K562 (cell line): ENCODE data around the gene MDM1. TPM values are rescaled to one million over a fixed set of nuclear protein-coding genes. Genes with fewer than 3 reads are reported as not detected.
A peak's percentile ranks its signal among the peaks of the same experiment; 100 is the strongest.

Experiments used
- ARID1B ChIP-seq: fragments of 450-650 bp; IDR thresholded peaks from 2 replicates; pipeline ENCODE4 v1.6.1; 2016; ENCODE audit warnings: antibody characterized with exemption, mild to moderate bottlenecking, inconsistent platforms
- ATF7 ChIP-seq: fragments of 450-650 bp; IDR thresholded peaks from 2 replicates; pipeline ENCODE4 v1.7.1; 2014; ENCODE audit warnings: mild to moderate bottlenecking, moderate library complexity
- BACH1 ChIP-seq: fragments of 200-800 bp; sonication (Bioruptor generic); IDR thresholded peaks from 2 replicates; pipeline ENCODE4 v1.6.1; 2016; ENCODE audit warnings: missing genetic modification characterization, missing compliant biosample characterization
- CBX1 ChIP-seq: sonication (generic); IDR thresholded peaks from 2 replicates; pipeline ENCODE4 v1.6.1; 2016; ENCODE audit warnings: antibody characterized with exemption, low read depth, mild to moderate bottlenecking
- CBX5 ChIP-seq: IDR thresholded peaks from 2 replicates; pipeline ENCODE4 v1.6.1; 2014; ENCODE audit warnings: low read depth, borderline replicate concordance
- HMGN3 ChIP-seq: IDR thresholded peaks from 2 replicates; pipeline ENCODE4 v1.6.1; 2011; ENCODE audit warnings: borderline replicate concordance, low read depth, mild to moderate bottlenecking, mixed read lengths, low read length; ENCODE audit not compliant: insufficient read length; ENCODE audit errors: extremely low read depth
- MCM2 ChIP-seq: fragments of 450-650 bp; IDR thresholded peaks from 2 replicates; pipeline ENCODE4 v1.6.1; 2017; ENCODE audit warnings: low read depth, mild to moderate bottlenecking
- MEF2A ChIP-seq: IDR thresholded peaks from 2 replicates; pipeline ENCODE4 v1.6.1; 2011; ENCODE audit warnings: low read depth, mild to moderate bottlenecking, low read length, moderate library complexity; ENCODE audit not compliant: control insufficient read depth
- MEIS2 ChIP-seq: fragments of 450-650 bp; IDR thresholded peaks from 2 replicates; pipeline ENCODE4 v1.6.1; 2014; ENCODE audit warnings: mild to moderate bottlenecking; ENCODE audit not compliant: partially characterized antibody
- NCOR1 ChIP-seq: fragments of 450-650 bp; IDR thresholded peaks from 2 replicates; pipeline ENCODE4 v1.6.1; 2016; ENCODE audit warnings: mild to moderate bottlenecking, moderate library complexity
- PYGO2 ChIP-seq: fragments of 450-650 bp; IDR thresholded peaks from 2 replicates; pipeline ENCODE4 v1.6.1; 2016; ENCODE audit warnings: mild to moderate bottlenecking, missing genetic modification characterization, moderate library complexity, missing compliant biosample characterization
- SMAD3 ChIP-seq: fragments of 450-650 bp; formaldehyde crosslinking; conservative IDR thresholded peaks from 2 replicates; pipeline ENCODE4 v1.4.0; 2020; ENCODE audit warnings: mild to moderate bottlenecking
- SP1 ChIP-seq: sonication (generic); formaldehyde crosslinking; IDR thresholded peaks from 2 replicates; pipeline ENCODE4 v1.8.1; 2022; ENCODE audit warnings: mild to moderate bottlenecking, missing genetic modification reagents
- STAT5B ChIP-seq: fragments of 250-450 bp; sonication (Bioruptor Pico); IDR thresholded peaks from 2 replicates; pipeline ENCODE4 v1.8.0; 2021; ENCODE audit warnings: mild to moderate bottlenecking, inconsistent platforms
- TSC22D4 ChIP-seq: fragments of 450-650 bp; IDR thresholded peaks from 2 replicates; pipeline ENCODE4 v1.6.1; 2016; ENCODE audit warnings: missing genetic modification characterization, missing biosample characterization, control low read depth
- XRCC3 ChIP-seq: fragments of 450-650 bp; IDR thresholded peaks from 2 replicates; pipeline ENCODE4 v1.6.1; 2017; ENCODE audit warnings: mild to moderate bottlenecking, moderate library complexity
- ZBTB9 ChIP-seq: fragments of 450-650 bp; formaldehyde crosslinking; IDR thresholded peaks from 2 replicates; pipeline ENCODE4 v1.4.0; 2020; ENCODE audit warnings: mild to moderate bottlenecking, moderate library complexity
- ZFP30 ChIP-seq: fragments of 250-450 bp; sonication (Bioruptor Pico); IDR thresholded peaks from 2 replicates; pipeline ENCODE4 v1.8.0; 2022; ENCODE audit warnings: moderate library complexity, mild to moderate bottlenecking, inconsistent platforms, borderline replicate concordance
- ZFX ChIP-seq: sonication (generic); formaldehyde crosslinking; IDR thresholded peaks from 2 replicates; pipeline ENCODE4 v1.8.0; 2022; ENCODE audit warnings: mild to moderate bottlenecking, missing genetic modification reagents, moderate library complexity
- ZNF23 ChIP-seq: fragments of 250-450 bp; sonication (Bioruptor Pico); IDR thresholded peaks from 2 replicates; pipeline ENCODE4 v1.4.0; 2020; ENCODE audit warnings: mild to moderate bottlenecking
- ZNF584 ChIP-seq: fragments of 200-800 bp; sonication (Bioruptor generic); IDR thresholded peaks from 2 replicates; pipeline ENCODE4 v1.6.1; 2016; ENCODE audit warnings: low read depth, mild to moderate bottlenecking, missing genetic modification characterization, missing compliant biosample characterization
- ZNF589 ChIP-seq: fragments of 200-800 bp; sonication (Bioruptor generic); IDR thresholded peaks from 2 replicates; pipeline ENCODE4 v1.6.1; 2016; ENCODE audit warnings: low read depth, missing genetic modification characterization, missing compliant biosample characterization
- ZNF644 ChIP-seq: fragments of 200-800 bp; sonication (Bioruptor generic); IDR thresholded peaks from 2 replicates; pipeline ENCODE4 v1.6.1; 2016; ENCODE audit warnings: low read depth, missing genetic modification characterization, missing compliant biosample characterization
- polyA plus RNA-seq, 8 experiments: library from polyadenylated mRNA; depleted of rRNA in 4 of 8; stranded (reverse) in 5 of 8; unstranded in 3 of 8; fragments of >200 nt; fragmentation: Nextera tagmentation in 2 of 8; fragmentation: Illumina TruSeq in 1 of 8; extraction: Ambion mirVana in 2 of 8; extraction: Trizol in 1 of 8; gene quantifications; 2 replicates each; pipeline versions ENCODE4 v1.2.1 to v1.2.3, GENCODE V29; 2011 to 2014; ENCODE audit warnings: inconsistent platforms in 1 of 8, missing spikeins in 1 of 8
- total RNA-seq, 7 experiments: library from RNA; depleted of rRNA in 6 of 7; stranded (reverse); fragments of >200 nt in 6 of 7; fragmentation: Illumina TruSeq in 2 of 7; extraction: Trizol in 2 of 7; gene quantifications; 2 replicates each; pipeline versions ENCODE4 v1.2.1 to v1.2.3, GENCODE V29; 2011 to 2021; ENCODE audit warnings: low replicate concordance in 1 of 7
- TF ChIP-seq, protein P1 (sequence below): fragments of 250-450 bp; sonication (Bioruptor Pico); IDR thresholded peaks from 2 replicates; pipeline ENCODE4 v1.4.0; 2020; ENCODE audit warnings: borderline replicate concordance
- TF ChIP-seq, protein P2 (sequence below): fragments of 250-450 bp; sonication (Bioruptor Pico); IDR thresholded peaks from 2 replicates; pipeline ENCODE4 v1.4.0; 2020; ENCODE audit warnings: mild to moderate bottlenecking
- TF ChIP-seq, protein P3 (sequence below): fragments of 200-800 bp; sonication (Bioruptor generic); IDR thresholded peaks from 2 replicates; pipeline ENCODE4 v1.6.1; 2017; ENCODE audit warnings: missing genetic modification characterization, missing compliant biosample characterization

MDM1 gene
- total and polyA plus RNA-seq, 9 of the 15 experiments (the other 6 are each of a cell fraction or from before 2014, with no cell fraction given), result 7.5 to 16.8 (median 13.1) TPM

- TF ChIP-seq CBX5 (no peak), PYGO2 (tag) (peak; percentile 94), ZFP30 (CRISPR knock-in tag) (no peak), CBX1 (no peak), STAT5B (CRISPR knock-in tag) (peak; percentile 52; the same call in 1 of the 2 replicates), NCOR1 (no peak), ATF7 (no peak), ZFX (no peak), ZBTB9 (CRISPR knock-in tag) (peak; percentile 97), TSC22D4 (tag) (no peak), BACH1 (tag) (peak; percentile 94), MCM2 (no peak), ZNF584 (CRISPR knock-in tag) (peak; percentile 96), MEF2A (no peak), ARID1B (peak; percentile 49; the same call in 1 of the 2 replicates), ZNF644 (tag) (peak; percentile 94), HMGN3 (no peak), MEIS2 (no peak), ZNF23 (CRISPR knock-in tag) (peak; percentile 79; the same call in 1 of the 2 replicates), ZNF589 (CRISPR knock-in tag) (peak; percentile 98), XRCC3 (no peak), SMAD3 (peak; percentile 98), SP1 (CRISPR knock-in tag) (no peak)
- TF ChIP-seq, protein P1, sequence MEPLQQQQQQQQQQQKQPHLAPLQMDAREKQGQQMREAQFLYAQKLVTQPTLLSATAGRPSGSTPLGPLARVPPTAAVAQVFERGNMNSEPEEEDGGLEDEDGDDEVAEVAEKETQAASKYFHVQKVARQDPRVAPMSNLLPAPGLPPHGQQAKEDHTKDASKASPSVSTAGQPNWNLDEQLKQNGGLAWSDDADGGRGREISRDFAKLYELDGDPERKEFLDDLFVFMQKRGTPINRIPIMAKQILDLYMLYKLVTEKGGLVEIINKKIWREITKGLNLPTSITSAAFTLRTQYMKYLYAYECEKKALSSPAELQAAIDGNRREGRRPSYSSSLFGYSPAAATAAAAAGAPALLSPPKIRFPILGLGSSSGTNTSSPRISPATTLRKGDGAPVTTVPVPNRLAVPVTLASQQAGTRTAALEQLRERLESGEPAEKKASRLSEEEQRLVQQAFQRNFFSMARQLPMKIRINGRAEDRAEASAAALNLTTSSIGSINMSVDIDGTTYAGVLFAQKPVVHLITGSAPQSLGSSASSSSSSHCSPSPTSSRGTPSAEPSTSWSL (CRISPR knock-in tag), result peak; percentile 96
- TF ChIP-seq, protein P2, sequence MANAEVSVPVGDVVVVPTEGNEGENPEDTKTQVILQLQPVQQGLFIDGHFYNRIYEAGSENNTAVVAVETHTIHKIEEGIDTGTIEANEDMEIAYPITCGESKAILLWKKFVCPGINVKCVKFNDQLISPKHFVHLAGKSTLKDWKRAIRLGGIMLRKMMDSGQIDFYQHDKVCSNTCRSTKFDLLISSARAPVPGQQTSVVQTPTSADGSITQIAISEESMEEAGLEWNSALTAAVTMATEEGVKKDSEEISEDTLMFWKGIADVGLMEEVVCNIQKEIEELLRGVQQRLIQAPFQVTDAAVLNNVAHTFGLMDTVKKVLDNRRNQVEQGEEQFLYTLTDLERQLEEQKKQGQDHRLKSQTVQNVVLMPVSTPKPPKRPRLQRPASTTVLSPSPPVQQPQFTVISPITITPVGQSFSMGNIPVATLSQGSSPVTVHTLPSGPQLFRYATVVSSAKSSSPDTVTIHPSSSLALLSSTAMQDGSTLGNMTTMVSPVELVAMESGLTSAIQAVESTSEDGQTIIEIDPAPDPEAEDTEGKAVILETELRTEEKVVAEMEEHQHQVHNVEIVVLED (CRISPR knock-in tag), result peak; percentile 74
- TF ChIP-seq, protein P3, sequence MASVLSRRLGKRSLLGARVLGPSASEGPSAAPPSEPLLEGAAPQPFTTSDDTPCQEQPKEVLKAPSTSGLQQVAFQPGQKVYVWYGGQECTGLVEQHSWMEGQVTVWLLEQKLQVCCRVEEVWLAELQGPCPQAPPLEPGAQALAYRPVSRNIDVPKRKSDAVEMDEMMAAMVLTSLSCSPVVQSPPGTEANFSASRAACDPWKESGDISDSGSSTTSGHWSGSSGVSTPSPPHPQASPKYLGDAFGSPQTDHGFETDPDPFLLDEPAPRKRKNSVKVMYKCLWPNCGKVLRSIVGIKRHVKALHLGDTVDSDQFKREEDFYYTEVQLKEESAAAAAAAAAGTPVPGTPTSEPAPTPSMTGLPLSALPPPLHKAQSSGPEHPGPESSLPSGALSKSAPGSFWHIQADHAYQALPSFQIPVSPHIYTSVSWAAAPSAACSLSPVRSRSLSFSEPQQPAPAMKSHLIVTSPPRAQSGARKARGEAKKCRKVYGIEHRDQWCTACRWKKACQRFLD (CRISPR knock-in tag), result peak; percentile 97
These were observed 19.9 kb upstream of the MDM1 start (continued) for GRCh38 chr12:68352067-68352466.
